ENCODE results near the gene SPIN2B. TPM values are rescaled to one million over a fixed set of nuclear protein-coding genes. Genes with fewer than 3 reads are reported as not detected.

SPIN2B gene
- total and polyA plus RNA-seq, 9 of the 15 experiments (the other 6 are each of a cell fraction or from before 2014, with no cell fraction given) = 6.2 to 23.7 (median 15.2) TPM

- TF ChIP-seq RNF2 (IDR thresholded peaks at IDR 0.05) (peak; percentile 31; the same call in 1 of the 2 replicates), CXXC5 (CRISPR knock-in tag; IDR thresholded peaks at IDR 0.05) (peak; percentile 49), MEIS2 (IDR thresholded peaks at IDR 0.05; ENCODE audit: partially characterized antibody) (no peak), RBFOX2 (IDR thresholded peaks at IDR 0.05; ENCODE audit: low read depth, low read length) (peak; percentile 80), ZNF184 (CRISPR knock-in tag; IDR thresholded peaks at IDR 0.05) (no peak), MNT (conservative IDR thresholded peaks at IDR 0.05) (peak in 1 of 2 experiments; percentile 49; a peak in 3 of 4 replicates)
These were observed at the start of gene SPIN2B (continued) for GRCh38 chrX:57121162-57121755.

GRCh38 chrX:57156397-57157049 lies 35.2 kb upstream of the SPIN2B start:
- H3K9me3 ChIP-seq (replicated peaks; ENCODE audit: control insufficient read depth, insufficient read depth, low read depth, low read length) = no peaks in the 10 kb centered on the region
- WGBS (ENCODE audit: insufficient coverage, low coverage, missing lambda C conversion rate) = 36% methylated on average over 4 of the region's 5 CpGs
- BruUV-seq (replicated peaks) = no TSS peak
- 0 out of 3 replicates have a peak, but pooled peaks cover 2% of the 10 kb centered on the region for H3K79me2 ChIP-seq (ENCODE audit: control insufficient read depth, insufficient read depth, low read length)
- peaks cover 0 to 12% of the 10 kb centered on the region in 2 experiments; a peak in 3 of 5 replicates for H3K4me1 ChIP-seq (replicated peaks in 1 of 2; ENCODE audit: control insufficient read depth in 2 of 2, insufficient read depth in 2 of 2, low read length in 2 of 2)
- H3K4me3 ChIP-seq = no peak overlapping the region
- FAIRE-seq (peak; percentile 85), DNase-seq (ENCODE audit: extremely low read depth in 1 of 4, low spot score in 3 of 4) (peak in 3 of 4 experiments; percentile 8 to 49 (median 23)), ATAC-seq (peak; percentile 94)
- H3K9ac ChIP-seq (ENCODE audit: insufficient read depth in 1 of 2, low read depth in 2 of 2, low read length in 2 of 2) = no peak overlapping the region
- H4K20me1 ChIP-seq (replicated peaks; ENCODE audit: control insufficient read depth, insufficient read depth, low read length) = no peaks in the 10 kb centered on the region
- intact Hi-C loops (cut with micrococcal nuclease) = loop anchor here (5.0 kb wide), 2 partner anchors 296 to 441 kb away; no protein-coding TSS in a partner anchor
- H3K27me3 ChIP-seq (ENCODE audit: control insufficient read depth in 2 of 2, insufficient read depth in 2 of 2, low read length in 2 of 2) = no peaks in the 10 kb centered on the region
- no peak overlapping the region for H2AFZ ChIP-seq (ENCODE audit: low read depth, low read length)
- H3K36me3 ChIP-seq (ENCODE audit: control insufficient read depth, insufficient read depth, low read length) = no peaks in the 10 kb centered on the region
- H3K27ac ChIP-seq (ENCODE audit: extremely low read depth, low read depth, low read length) = no peak overlapping the region
- no peak overlapping the region for H3K4me2 ChIP-seq (ENCODE audit: insufficient read depth, low read length)
- in situ Hi-C loops (cut with MboI) = no loop called here
- ChIA-PET POLR2A (interaction anchor here (1.1 kb wide), 1 partner anchor 10 kb away, joined by 4 read pairs; no protein-coding TSS in a partner anchor), CTCF (ENCODE audit: low intra/inter-chr PET ratio) (no interaction called here)
- no peaks in the 10 kb centered on the region for H3K9me1 ChIP-seq (ENCODE audit: control insufficient read depth, insufficient read depth, low read length)
- TF ChIP-seq ZNF696 (CRISPR knock-in tag; conservative IDR thresholded peaks at IDR 0.05) = no peak
- 0 out of 2 replicates have a peak, but pooled peaks have one; percentile 17 for TF ChIP-seq SMC3 (conservative IDR thresholded peaks at IDR 0.05; ENCODE audit: insufficient read depth, low read depth, low read length)
- TF ChIP-seq, protein P1, sequence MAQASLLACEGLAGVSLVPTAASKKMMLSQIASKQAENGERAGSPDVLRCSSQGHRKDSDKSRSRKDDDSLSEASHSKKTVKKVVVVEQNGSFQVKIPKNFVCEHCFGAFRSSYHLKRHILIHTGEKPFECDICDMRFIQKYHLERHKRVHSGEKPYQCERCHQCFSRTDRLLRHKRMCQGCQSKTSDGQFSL (CRISPR knock-in tag; IDR thresholded peaks at IDR 0.05) = no peak
- TF ChIP-seq, protein P1 (tag; IDR thresholded peaks at IDR 0.05) = no peak
- TF ChIP-seq, protein P2, sequence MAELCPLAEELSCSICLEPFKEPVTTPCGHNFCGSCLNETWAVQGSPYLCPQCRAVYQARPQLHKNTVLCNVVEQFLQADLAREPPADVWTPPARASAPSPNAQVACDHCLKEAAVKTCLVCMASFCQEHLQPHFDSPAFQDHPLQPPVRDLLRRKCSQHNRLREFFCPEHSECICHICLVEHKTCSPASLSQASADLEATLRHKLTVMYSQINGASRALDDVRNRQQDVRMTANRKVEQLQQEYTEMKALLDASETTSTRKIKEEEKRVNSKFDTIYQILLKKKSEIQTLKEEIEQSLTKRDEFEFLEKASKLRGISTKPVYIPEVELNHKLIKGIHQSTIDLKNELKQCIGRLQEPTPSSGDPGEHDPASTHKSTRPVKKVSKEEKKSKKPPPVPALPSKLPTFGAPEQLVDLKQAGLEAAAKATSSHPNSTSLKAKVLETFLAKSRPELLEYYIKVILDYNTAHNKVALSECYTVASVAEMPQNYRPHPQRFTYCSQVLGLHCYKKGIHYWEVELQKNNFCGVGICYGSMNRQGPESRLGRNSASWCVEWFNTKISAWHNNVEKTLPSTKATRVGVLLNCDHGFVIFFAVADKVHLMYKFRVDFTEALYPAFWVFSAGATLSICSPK (IDR thresholded peaks at IDR 0.05; ENCODE audit: borderline replicate concordance) = no peak

All from K562 (cell line).